ENCODE data around the gene IGSF1.

GRCh38 chrX:131264053-131264452 is 25.1 kb downstream of the IGSF1 start:
- TF ChIP-seq EZH2 (IDR thresholded peaks at IDR 0.05; ENCODE audit: low read length, missing control alignments) (no peak), CTCF (conservative IDR thresholded peaks at IDR 0.05 in 1 of 2, IDR thresholded peaks at IDR 0.05 in 1 of 2; ENCODE audit: low read depth in 1 of 2, low read length in 2 of 2) (no peak)

All from fibroblast of lung (primary cell).